Mononuclear cell (primary cell): ENCODE results near the gene RET. TPM values are rescaled to one million over a fixed set of nuclear protein-coding genes. Genes with fewer than 3 reads are reported as not detected.

ENCODE experiments used
- H3K27me3 ChIP-seq: 2 replicates; pipeline ENCODE4 v1.6.0; 2011; ENCODE audit warnings: low read length, control low read depth; ENCODE audit not compliant: insufficient read depth
- H3K4me1 ChIP-seq: 2 replicates; pipeline ENCODE4 v1.5.1; 2011; ENCODE audit warnings: mild to moderate bottlenecking, low read length, control low read depth; ENCODE audit not compliant: insufficient read depth
- H3K4me3 ChIP-seq: 2 replicates; pipeline ENCODE4 v1.5.1; 2011; ENCODE audit warnings: mild to moderate bottlenecking, low read length, moderate library complexity
- H3K9me3 ChIP-seq: 2 replicates; pipeline ENCODE4 v1.5.1; 2011; ENCODE audit warnings: low read depth, mild to moderate bottlenecking, control low read depth, low read length
- total RNA-seq: library from RNA; depleted of rRNA; stranded (reverse); fragments of >200 nt; gene quantifications from one replicate; pipeline ENCODE4 v1.2.3, GENCODE V29; 2012

RET gene
- total RNA-seq, 1 donor = 0.63 TPM

GRCh38 chr10:43075612-43076003 lies 1.3 kb upstream of the RET start:
- peaks cover 27% of the 10 kb centered on the region for H3K27me3 ChIP-seq
- no peak overlapping the region for H3K4me3 ChIP-seq
- H3K4me1 ChIP-seq = peaks cover 3% of the 10 kb centered on the region
- H3K9me3 ChIP-seq = no peaks in the 10 kb centered on the region

- Histone ChIP-seq H3K9me3 (no peaks in the 10 kb centered on the region), H3K27me3 (peaks cover 27% of the 10 kb centered on the region), H3K4me3 (no peak overlapping the region), H3K4me1 (peaks cover 3% of the 10 kb centered on the region)
These were observed 476 bp upstream of the RET start for GRCh38 chr10:43076311-43076875.

- no peak overlapping the region for H3K4me3 ChIP-seq
- peaks cover 27% of the 10 kb centered on the region for H3K27me3 ChIP-seq
- no peaks in the 10 kb centered on the region for H3K9me3 ChIP-seq
- peaks cover 3% of the 10 kb centered on the region for H3K4me1 ChIP-seq
These were observed 727 bp downstream of the RET start for GRCh38 chr10:43077421-43078171.

- no peak overlapping the region for H3K4me3 ChIP-seq
- peaks cover 27% of the 10 kb centered on the region for H3K27me3 ChIP-seq
- H3K9me3 ChIP-seq = no peaks in the 10 kb centered on the region
- peaks cover 3% of the 10 kb centered on the region for H3K4me1 ChIP-seq
These were observed 1.5 kb downstream of the RET start for GRCh38 chr10:43078175-43078985.

- Histone ChIP-seq H3K27me3 (peaks cover 27% of the 10 kb centered on the region), H3K9me3 (no peaks in the 10 kb centered on the region), H3K4me3 (no peak overlapping the region), H3K4me1 (peaks cover 3% of the 10 kb centered on the region)
These were observed 2.1 kb downstream of the RET start for GRCh38 chr10:43078986-43079273.

GRCh38 chr10:43079856-43080255 lies 3.0 kb downstream of the RET start:
- no peaks in the 10 kb centered on the region for H3K9me3 ChIP-seq
- H3K4me1 ChIP-seq = peaks cover 3% of the 10 kb centered on the region
- peaks cover 27% of the 10 kb centered on the region for H3K27me3 ChIP-seq
- no peak overlapping the region for H3K4me3 ChIP-seq

GRCh38 chr10:43082087-43082486 lies 5.2 kb downstream of the RET start:
- Histone ChIP-seq H3K27me3 (peaks cover 16% of the 10 kb centered on the region), H3K4me3 (no peak overlapping the region), H3K9me3 (no peaks in the 10 kb centered on the region), H3K4me1 (no peaks in the 10 kb centered on the region)

GRCh38 chr10:43082746-43083145 lies 5.9 kb downstream of the RET start:
- peaks cover 13% of the 10 kb centered on the region for H3K27me3 ChIP-seq
- H3K4me1 ChIP-seq = no peaks in the 10 kb centered on the region
- no peak overlapping the region for H3K4me3 ChIP-seq
- H3K9me3 ChIP-seq = no peaks in the 10 kb centered on the region

- Histone ChIP-seq H3K27me3 (peaks cover 3% of the 10 kb centered on the region), H3K9me3 (no peaks in the 10 kb centered on the region), H3K4me1 (no peaks in the 10 kb centered on the region), H3K4me3 (no peak overlapping the region)
These were observed 6.9 kb downstream of the RET start for GRCh38 chr10:43083764-43084163.

GRCh38 chr10:43084812-43085211 lies 7.9 kb downstream of the RET start:
- Histone ChIP-seq H3K4me3 (no peak overlapping the region), H3K9me3 (no peaks in the 10 kb centered on the region), H3K27me3 (no peaks in the 10 kb centered on the region), H3K4me1 (no peaks in the 10 kb centered on the region)

- Histone ChIP-seq H3K9me3 (no peaks in the 10 kb centered on the region), H3K4me1 (peaks cover 4% of the 10 kb centered on the region), H3K4me3 (no peak overlapping the region), H3K27me3 (no peaks in the 10 kb centered on the region)
These were observed 9.6 kb downstream of the RET start for GRCh38 chr10:43086321-43086942.

- Histone ChIP-seq H3K9me3 (no peaks in the 10 kb centered on the region), H3K27me3 (no peaks in the 10 kb centered on the region), H3K4me1 (peaks cover 20% of the 10 kb centered on the region), H3K4me3 (no peak overlapping the region)
These were observed 12.7 kb downstream of the RET start for GRCh38 chr10:43089519-43089918.

- no peaks in the 10 kb centered on the region for H3K27me3 ChIP-seq
- no peak overlapping the region for H3K4me3 ChIP-seq
- H3K4me1 ChIP-seq = peaks cover 20% of the 10 kb centered on the region
- no peaks in the 10 kb centered on the region for H3K9me3 ChIP-seq
These were observed 13.3 kb downstream of the RET start for GRCh38 chr10:43090188-43090587.

GRCh38 chr10:43090664-43091063 lies 13.8 kb downstream of the RET start:
- Histone ChIP-seq H3K4me1 (peaks cover 20% of the 10 kb centered on the region), H3K4me3 (no peak overlapping the region), H3K27me3 (no peaks in the 10 kb centered on the region), H3K9me3 (no peaks in the 10 kb centered on the region)

- Histone ChIP-seq H3K9me3 (no peaks in the 10 kb centered on the region), H3K4me3 (no peak overlapping the region), H3K4me1 (peaks cover 20% of the 10 kb centered on the region), H3K27me3 (no peaks in the 10 kb centered on the region)
These were observed 15.0 kb downstream of the RET start for GRCh38 chr10:43091846-43092245.
